ENCODE measurements around the gene DIS3L2.

DNA sequence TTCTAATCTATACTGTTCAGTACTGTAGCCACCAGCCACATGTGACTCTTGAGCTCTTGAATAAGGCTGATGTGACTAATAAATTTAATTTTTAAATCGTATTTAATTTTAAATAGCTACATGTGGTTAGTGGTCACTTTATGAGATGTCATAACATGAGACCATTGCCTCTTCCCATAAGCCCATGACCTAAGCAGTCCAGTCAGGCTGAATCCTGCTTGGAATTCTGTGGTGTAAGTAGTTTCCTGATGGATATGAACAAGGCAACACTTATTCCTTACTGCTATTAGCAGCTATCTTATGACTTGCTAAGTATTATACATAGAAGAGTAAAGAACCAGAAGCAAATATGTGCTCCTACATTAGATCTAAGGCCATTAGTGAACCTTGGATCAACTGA lies 150.0 kb downstream of the DIS3L2 start:
- TF ChIP-seq, protein P1, sequence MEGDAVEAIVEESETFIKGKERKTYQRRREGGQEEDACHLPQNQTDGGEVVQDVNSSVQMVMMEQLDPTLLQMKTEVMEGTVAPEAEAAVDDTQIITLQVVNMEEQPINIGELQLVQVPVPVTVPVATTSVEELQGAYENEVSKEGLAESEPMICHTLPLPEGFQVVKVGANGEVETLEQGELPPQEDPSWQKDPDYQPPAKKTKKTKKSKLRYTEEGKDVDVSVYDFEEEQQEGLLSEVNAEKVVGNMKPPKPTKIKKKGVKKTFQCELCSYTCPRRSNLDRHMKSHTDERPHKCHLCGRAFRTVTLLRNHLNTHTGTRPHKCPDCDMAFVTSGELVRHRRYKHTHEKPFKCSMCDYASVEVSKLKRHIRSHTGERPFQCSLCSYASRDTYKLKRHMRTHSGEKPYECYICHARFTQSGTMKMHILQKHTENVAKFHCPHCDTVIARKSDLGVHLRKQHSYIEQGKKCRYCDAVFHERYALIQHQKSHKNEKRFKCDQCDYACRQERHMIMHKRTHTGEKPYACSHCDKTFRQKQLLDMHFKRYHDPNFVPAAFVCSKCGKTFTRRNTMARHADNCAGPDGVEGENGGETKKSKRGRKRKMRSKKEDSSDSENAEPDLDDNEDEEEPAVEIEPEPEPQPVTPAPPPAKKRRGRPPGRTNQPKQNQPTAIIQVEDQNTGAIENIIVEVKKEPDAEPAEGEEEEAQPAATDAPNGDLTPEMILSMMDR (IDR thresholded peaks at IDR 0.05): no peak
- TF ChIP-seq POLR2A (IDR thresholded peaks at IDR 0.05): no peak
- no peak for TF ChIP-seq POLR2AphosphoS5 (IDR thresholded peaks at IDR 0.05)
- TF ChIP-seq EP300 (IDR thresholded peaks at IDR 0.05): no peak
